Left lung (tissue), 10 donors: ENCODE data around the gene DNAJB11. TPM values are rescaled to one million over a fixed set of nuclear protein-coding genes. Genes with fewer than 3 reads are reported as not detected.
"Not testable (repeated sequence)": the region's sequence is repeated elsewhere in the genome, so short reads cannot be mapped to it uniquely, and the experiment has no call there.

ENCODE experiments used
- ATAC-seq: fragments of 200-7000 bp; cut with Tn5 transposase; one replicate; pipeline ENCODE4 v1.9.1; 2020; ENCODE audit warnings: moderate library complexity
- DNase-seq, 4 donors: peaks; one replicate each; pipeline ENCODE4 v3.0.0-alpha.2; 2013 to 2020
- H3K27ac ChIP-seq, 2 donors: fragments of 200-600 bp; sonication (generic) in 1 of 2; one replicate each; pipeline versions ENCODE4 v1.5.0 to v1.8.0; 2020 to 2021
- H3K27me3 ChIP-seq, 2 donors: fragments of 200-600 bp; sonication (generic) in 1 of 2; one replicate each; pipeline versions ENCODE4 v1.5.0 to v1.8.0; 2020 to 2021
- H3K36me3 ChIP-seq, 2 donors: fragments of 200-600 bp; sonication (generic) in 1 of 2; one replicate each; pipeline versions ENCODE4 v1.5.0 to v1.8.0; 2020 to 2021
- H3K4me1 ChIP-seq, 2 donors: fragments of 200-600 bp; one replicate each; pipeline ENCODE4 v1.8.0; 2021
- H3K4me3 ChIP-seq, 2 donors: fragments of 200-600 bp; sonication (generic) in 1 of 2; one replicate each; pipeline versions ENCODE4 v1.5.0 to v1.8.0; 2020 to 2021; ENCODE audit warnings: mild to moderate bottlenecking in 1 of 2
- H3K9me3 ChIP-seq, 2 donors: fragments of 200-600 bp; sonication (generic) in 1 of 2; one replicate each; pipeline versions ENCODE4 v1.5.0 to v1.8.0; 2020 to 2021
- CTCF ChIP-seq, 2 donors: fragments of 200-600 bp; sonication (generic) in 1 of 2; IDR thresholded peaks; one replicate each; pipeline versions ENCODE4 v1.5.0 to v1.8.0; 2021; ENCODE audit warnings: antibody characterized with exemption in 2 of 2
- intact Hi-C, 2 donors: fragments of 100-400 bp; cut with DNase I; formaldehyde crosslinking; loops; one replicate each; pipeline versions ENCODE4 v1.11.2 to v1.14.2; 2022
- polyA plus RNA-seq, 6 donors: library from polyadenylated mRNA; unstranded; fragments of 120-200 nt; gene quantifications; one replicate each; pipeline ENCODE4 v1.2.1, GENCODE V29; 2013; ENCODE audit not compliant: insufficient read length in 6 of 6
- total RNA-seq, 2 donors: library from RNA; stranded (reverse); fragmentation: NEBNext Ultra II Directional; extraction: Animal tissue kit (Norgen Biotek cat#: 25700); gene quantifications; one replicate each; pipeline ENCODE4 v1.2.1, GENCODE V29; 2021
- donor health status: DM: no; HTN: yes; CAD: no.
- donor health status: DM: no; HTN: no; CAD: no.

Gene DNAJB11
- total and polyA plus RNA-seq, 8 donors, result 46.8 to 78.3 (median 58.0) TPM

DNA sequence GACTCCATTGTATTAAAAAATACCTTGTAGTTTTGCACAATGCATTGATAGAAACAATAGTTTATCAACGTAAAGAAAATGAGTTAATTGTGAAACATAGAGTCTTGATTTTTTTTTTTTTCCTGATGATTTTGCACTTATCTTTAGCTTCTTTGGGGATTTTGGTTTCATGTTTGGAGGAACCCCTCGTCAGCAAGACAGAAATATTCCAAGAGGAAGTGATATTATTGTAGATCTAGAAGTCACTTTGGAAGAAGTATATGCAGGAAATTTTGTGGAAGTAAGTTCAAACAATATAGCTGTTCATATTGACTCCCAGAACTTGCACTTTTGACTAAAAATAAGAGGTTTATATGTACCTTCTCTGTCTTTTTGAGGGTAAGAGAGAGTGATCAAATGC lies 7.0 kb downstream of the DNAJB11 start:
- ATAC-seq (no peak), DNase-seq (no peak)
- Histone ChIP-seq H3K36me3 (peaks cover 10 to 97% of the 10 kb centered on the region in 2 donors), H3K4me3 (no peak overlapping the region), H3K27me3 (no peaks in the 10 kb centered on the region), H3K4me1 (peaks cover 0 to 16% of the 10 kb centered on the region in 2 donors), H3K9me3 (no peaks in the 10 kb centered on the region), H3K27ac (no peak overlapping the region)
- intact Hi-C loops, result no loop called here
- no peak for TF ChIP-seq CTCF (IDR thresholded peaks at IDR 0.05)

DNA sequence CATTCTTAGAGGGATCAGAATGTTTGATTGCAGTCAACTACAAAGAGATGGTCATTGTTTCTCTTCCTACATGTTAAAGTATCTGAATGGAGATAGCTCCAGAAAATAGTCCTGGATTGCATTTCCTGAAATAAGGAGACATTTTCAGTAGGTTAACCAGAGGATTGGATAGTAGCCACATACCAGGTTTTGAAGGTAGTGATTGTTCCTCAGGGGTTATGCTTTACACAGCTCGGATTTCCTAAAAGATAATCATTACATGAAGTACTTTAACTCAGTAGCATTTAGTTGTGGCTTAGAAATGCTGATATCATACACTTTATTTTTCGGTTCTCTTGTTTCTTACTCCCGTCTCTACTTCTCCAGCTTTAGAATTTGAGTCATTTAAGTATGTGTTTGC lies 10.3 kb downstream of the DNAJB11 start:
- peaks cover 0 to 6% of the 10 kb centered on the region in 2 donors for H3K4me1 ChIP-seq
- intact Hi-C loops, result no loop called here
- no peak for TF ChIP-seq CTCF (IDR thresholded peaks at IDR 0.05)
- no peaks in the 10 kb centered on the region for H3K9me3 ChIP-seq
- H3K27me3 ChIP-seq, result no peaks in the 10 kb centered on the region
- peaks cover 9 to 98% of the 10 kb centered on the region in 2 donors for H3K36me3 ChIP-seq
- no peak for DNase-seq
- no peak for ATAC-seq
- no peak overlapping the region for H3K27ac ChIP-seq
- H3K4me3 ChIP-seq, result no peak overlapping the region

GRCh38 chr3:186582541-186582940 lies 12.0 kb downstream of the DNAJB11 start:
- Histone ChIP-seq H3K27ac (no peak overlapping the region), H3K4me3 (no peak overlapping the region), H3K9me3 (no peaks in the 10 kb centered on the region), H3K27me3 (no peaks in the 10 kb centered on the region), H3K4me1 (no peaks in the 10 kb centered on the region), H3K36me3 (peaks cover 4 to 90% of the 10 kb centered on the region in 2 donors)
- intact Hi-C loops, result no loop called here
- DNase-seq, result no peak
- TF ChIP-seq CTCF (IDR thresholded peaks at IDR 0.05), result no peak
- no peak for ATAC-seq

DNA sequence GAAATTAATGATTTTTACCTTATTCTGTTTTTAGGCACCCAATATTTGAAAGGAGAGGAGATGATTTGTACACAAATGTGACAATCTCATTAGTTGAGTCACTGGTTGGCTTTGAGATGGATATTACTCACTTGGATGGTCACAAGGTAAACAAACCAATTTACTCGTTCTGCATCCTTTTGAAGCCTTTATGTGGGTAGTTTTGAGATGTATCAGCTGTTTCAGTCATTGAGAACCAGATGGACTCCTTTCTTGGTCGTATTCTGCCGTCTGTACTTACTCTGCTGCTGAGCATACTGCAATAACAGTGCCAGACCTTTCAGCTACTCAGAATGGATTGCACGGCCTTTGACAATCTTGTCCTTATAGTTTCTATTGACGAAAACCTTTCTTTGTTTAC lies 13.3 kb downstream of the DNAJB11 start:
- DNase-seq (no peak), ATAC-seq (no peak)
- no peaks in the 10 kb centered on the region for H3K9me3 ChIP-seq
- H3K36me3 ChIP-seq, result peaks cover 0 to 77% of the 10 kb centered on the region in 2 donors
- no peaks in the 10 kb centered on the region for H3K27me3 ChIP-seq
- no peaks in the 10 kb centered on the region for H3K4me1 ChIP-seq
- H3K27ac ChIP-seq, result no peak overlapping the region
- intact Hi-C loops, result no loop called here
- H3K4me3 ChIP-seq, result no peak overlapping the region
- TF ChIP-seq CTCF (IDR thresholded peaks at IDR 0.05), result no peak

GRCh38 chr3:186586245-186586644 lies 15.7 kb downstream of the DNAJB11 start:
- intact Hi-C loops, H3K27me3 ChIP-seq, H3K4me3 ChIP-seq, DNase-seq, H3K9me3 ChIP-seq, ATAC-seq, H3K4me1 ChIP-seq, H3K27ac ChIP-seq: not testable (repeated sequence)
- H3K36me3 ChIP-seq, result peaks cover 0 to 53% of the 10 kb centered on the region in 2 donors

DNA sequence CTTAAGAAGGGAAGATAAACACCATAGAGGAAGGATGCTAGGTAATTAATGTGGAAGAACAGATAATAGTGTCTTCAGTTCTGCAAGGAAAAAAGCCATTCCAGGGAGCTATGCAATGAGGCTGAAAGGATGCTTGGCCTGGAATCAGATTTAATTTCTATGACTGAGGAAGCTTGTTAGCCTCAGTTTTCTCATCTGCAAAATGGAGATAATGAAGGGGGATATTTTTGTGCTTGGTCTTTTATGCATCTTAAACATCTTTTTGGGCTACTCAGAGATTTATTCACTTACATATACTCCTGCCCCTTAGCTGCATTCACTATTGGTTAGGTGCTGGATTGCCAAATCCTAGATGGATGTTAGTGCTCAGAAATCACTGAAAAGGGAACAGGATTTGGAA lies 16.7 kb downstream of the DNAJB11 start:
- no peaks in the 10 kb centered on the region for H3K9me3 ChIP-seq
- TF ChIP-seq CTCF (IDR thresholded peaks at IDR 0.05), result no peak

More for the DNA sequence above, 16.7 kb downstream of the DNAJB11 start:
- Histone ChIP-seq H3K4me3 (no peak overlapping the region), H3K36me3 (peaks cover 0 to 44% of the 10 kb centered on the region in 2 donors), H3K4me1 (no peaks in the 10 kb centered on the region), H3K27me3 (no peaks in the 10 kb centered on the region), H3K27ac (no peak overlapping the region)
- DNase-seq (no peak), ATAC-seq (no peak)
- intact Hi-C loops, result no loop called here
